ENCODE results near the gene PHRF1. TPM values are rescaled to one million over a fixed set of nuclear protein-coding genes. Genes with fewer than 3 reads are reported as not detected.
A peak's percentile ranks its signal among the peaks of the same experiment; 100 is the strongest.

The PHRF1 gene
- total and polyA plus RNA-seq, 9 of the 15 experiments (the other 6 are each of a cell fraction or from before 2014, with no cell fraction given): 0.07 to 37.2 (median 7.7) TPM

GRCh38 chr11:559712-560304 lies 16.5 kb upstream of the PHRF1 start:
- peaks cover 2% of the 10 kb centered on the region for H3K9me1 ChIP-seq (ENCODE audit: control insufficient read depth, insufficient read depth, low read length)
- H3K4me3 ChIP-seq: peak overlapping the region; percentile 95
- peaks cover 19 to 91% of the 10 kb centered on the region in 2 experiments for H3K4me1 ChIP-seq (replicated peaks in 1 of 2; ENCODE audit: control insufficient read depth in 2 of 2, insufficient read depth in 2 of 2, low read length in 2 of 2)
- POLR2A ChIA-PET: interaction anchor here (0.5 to 1.3 kb wide), 9 partner anchors 9 to 313 kb away, joined by 3 to 5 read pairs (median 3); no protein-coding TSS in a partner anchor
- WGBS (ENCODE audit: insufficient coverage, low coverage, missing lambda C conversion rate): 25% methylated on average over 18 of the region's 18 CpGs
- H3K36me3 ChIP-seq (ENCODE audit: control insufficient read depth, insufficient read depth, low read length): peaks cover 23% of the 10 kb centered on the region; the same call in 1 of the 3 replicates
- peak overlapping the region; percentile 81 to 96 for H3K9ac ChIP-seq (ENCODE audit: insufficient read depth in 1 of 2, low read depth in 2 of 2, low read length in 2 of 2)
- peak overlapping the region; percentile 88 for H3K4me2 ChIP-seq (ENCODE audit: insufficient read depth, low read length)
- peaks cover 24% of the 10 kb centered on the region for H3K79me2 ChIP-seq (ENCODE audit: control insufficient read depth, insufficient read depth, low read length)
- ATAC-seq: peak; percentile 38
- peak overlapping the region; percentile 89 for H3K27ac ChIP-seq (ENCODE audit: extremely low read depth, low read depth, low read length)
- H3K9me3 ChIP-seq (replicated peaks; ENCODE audit: control insufficient read depth, insufficient read depth, low read depth, low read length): no peaks in the 10 kb centered on the region
- no TSS peak for BruUV-seq (replicated peaks)
- FAIRE-seq: peak; percentile 90
- no peaks in the 10 kb centered on the region for H3K27me3 ChIP-seq (ENCODE audit: control insufficient read depth in 2 of 2, insufficient read depth in 2 of 2, low read length in 2 of 2)
- CTCF ChIA-PET (ENCODE audit: low intra/inter-chr PET ratio): no interaction called here
- intact Hi-C loops (cut with micrococcal nuclease) (loop anchor here (10.0 kb wide), 3 partner anchors 55 to 235 kb away; partner anchors contain the start of genes CEND1, DEAF1, IRF7 and SLC25A22), in situ Hi-C loops (cut with MboI) (no loop called here)
- 0 out of 2 replicates have a peak, but pooled peaks cover 5% of the 10 kb centered on the region for H4K20me1 ChIP-seq (replicated peaks; ENCODE audit: control insufficient read depth, insufficient read depth, low read length)
- peak overlapping the region; percentile 84; the same call in 1 of the 2 replicates for H2AFZ ChIP-seq (ENCODE audit: low read depth, low read length)
- peak in 3 of 4 experiments; percentile 37 to 75 (median 48) for DNase-seq (ENCODE audit: extremely low read depth in 1 of 4, low spot score in 3 of 4)
- TF ChIP-seq, protein P1, sequence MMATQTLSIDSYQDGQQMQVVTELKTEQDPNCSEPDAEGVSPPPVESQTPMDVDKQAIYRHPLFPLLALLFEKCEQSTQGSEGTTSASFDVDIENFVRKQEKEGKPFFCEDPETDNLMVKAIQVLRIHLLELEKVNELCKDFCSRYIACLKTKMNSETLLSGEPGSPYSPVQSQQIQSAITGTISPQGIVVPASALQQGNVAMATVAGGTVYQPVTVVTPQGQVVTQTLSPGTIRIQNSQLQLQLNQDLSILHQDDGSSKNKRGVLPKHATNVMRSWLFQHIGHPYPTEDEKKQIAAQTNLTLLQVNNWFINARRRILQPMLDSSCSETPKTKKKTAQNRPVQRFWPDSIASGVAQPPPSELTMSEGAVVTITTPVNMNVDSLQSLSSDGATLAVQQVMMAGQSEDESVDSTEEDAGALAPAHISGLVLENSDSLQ (IDR thresholded peaks at IDR 0.05): peak; percentile 72
- peak; percentile 51; the same call in 1 of the 2 replicates for TF ChIP-seq SPI1 (IDR thresholded peaks at IDR 0.05; ENCODE audit: borderline replicate concordance, low read depth, low read length)
- no peak for TF ChIP-seq ZNF766 (CRISPR knock-in tag; conservative IDR thresholded peaks at IDR 0.05)
- TF ChIP-seq, protein P2, sequence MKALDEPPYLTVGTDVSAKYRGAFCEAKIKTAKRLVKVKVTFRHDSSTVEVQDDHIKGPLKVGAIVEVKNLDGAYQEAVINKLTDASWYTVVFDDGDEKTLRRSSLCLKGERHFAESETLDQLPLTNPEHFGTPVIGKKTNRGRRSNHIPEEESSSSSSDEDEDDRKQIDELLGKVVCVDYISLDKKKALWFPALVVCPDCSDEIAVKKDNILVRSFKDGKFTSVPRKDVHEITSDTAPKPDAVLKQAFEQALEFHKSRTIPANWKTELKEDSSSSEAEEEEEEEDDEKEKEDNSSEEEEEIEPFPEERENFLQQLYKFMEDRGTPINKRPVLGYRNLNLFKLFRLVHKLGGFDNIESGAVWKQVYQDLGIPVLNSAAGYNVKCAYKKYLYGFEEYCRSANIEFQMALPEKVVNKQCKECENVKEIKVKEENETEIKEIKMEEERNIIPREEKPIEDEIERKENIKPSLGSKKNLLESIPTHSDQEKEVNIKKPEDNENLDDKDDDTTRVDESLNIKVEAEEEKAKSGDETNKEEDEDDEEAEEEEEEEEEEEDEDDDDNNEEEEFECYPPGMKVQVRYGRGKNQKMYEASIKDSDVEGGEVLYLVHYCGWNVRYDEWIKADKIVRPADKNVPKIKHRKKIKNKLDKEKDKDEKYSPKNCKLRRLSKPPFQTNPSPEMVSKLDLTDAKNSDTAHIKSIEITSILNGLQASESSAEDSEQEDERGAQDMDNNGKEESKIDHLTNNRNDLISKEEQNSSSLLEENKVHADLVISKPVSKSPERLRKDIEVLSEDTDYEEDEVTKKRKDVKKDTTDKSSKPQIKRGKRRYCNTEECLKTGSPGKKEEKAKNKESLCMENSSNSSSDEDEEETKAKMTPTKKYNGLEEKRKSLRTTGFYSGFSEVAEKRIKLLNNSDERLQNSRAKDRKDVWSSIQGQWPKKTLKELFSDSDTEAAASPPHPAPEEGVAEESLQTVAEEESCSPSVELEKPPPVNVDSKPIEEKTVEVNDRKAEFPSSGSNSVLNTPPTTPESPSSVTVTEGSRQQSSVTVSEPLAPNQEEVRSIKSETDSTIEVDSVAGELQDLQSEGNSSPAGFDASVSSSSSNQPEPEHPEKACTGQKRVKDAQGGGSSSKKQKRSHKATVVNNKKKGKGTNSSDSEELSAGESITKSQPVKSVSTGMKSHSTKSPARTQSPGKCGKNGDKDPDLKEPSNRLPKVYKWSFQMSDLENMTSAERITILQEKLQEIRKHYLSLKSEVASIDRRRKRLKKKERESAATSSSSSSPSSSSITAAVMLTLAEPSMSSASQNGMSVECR (CRISPR knock-in tag; IDR thresholded peaks at IDR 0.05): peak; percentile 17; the same call in 1 of the 2 replicates
- peak; percentile 35 for TF ChIP-seq KDM5B (IDR thresholded peaks at IDR 0.05; ENCODE audit: insufficient replicate concordance, low read depth, low read length)
- TF ChIP-seq MAX (CRISPR knock-in tag; IDR thresholded peaks at IDR 0.05): 0 out of 2 replicates have a peak, but pooled peaks have one; percentile 22
- TF ChIP-seq MLLT1 (IDR thresholded peaks at IDR 0.05): no peak
- peak in 1 of 2 experiments; percentile 38 for TF ChIP-seq AFF1 (IDR thresholded peaks at IDR 0.05; ENCODE audit: low read depth in 1 of 2, partially characterized antibody in 2 of 2)

Data from K562 (cell line).